Lung (tissue), 12 donors: Measurements from ENCODE around the gene ZNF236. TPM values are rescaled to one million over a fixed set of nuclear protein-coding genes. Genes with fewer than 3 reads are reported as not detected.
"Not testable (repeated sequence)": the region's sequence is repeated elsewhere in the genome, so short reads cannot be mapped to it uniquely, and the experiment has no call there.

Source experiments
- ATAC-seq: fragments of 200-7000 bp; cut with Tn5 transposase; one replicate; pipeline ENCODE4 v1.9.1; 2020; ENCODE audit warnings: moderate number of reproducible peaks; ENCODE audit not compliant: insufficient read depth, low FRiP score
- DNase-seq, 3 donors: peaks; one replicate each; pipeline ENCODE4 v3.0.0-alpha.2; 2013 to 2017
- H3K27ac ChIP-seq, 2 donors: one replicate each; pipeline ENCODE4 v1.5.1; 2013; ENCODE audit warnings: mild to moderate bottlenecking in 2 of 2, moderate library complexity in 2 of 2, control low read depth in 1 of 2, inconsistent platforms in 1 of 2, low read depth in 1 of 2, low read length in 1 of 2
- H3K27me3 ChIP-seq, 3 donors: one replicate each; pipeline ENCODE4 v1.5.1; 2013; ENCODE audit warnings: low read length in 2 of 3; ENCODE audit not compliant: control insufficient read depth in 3 of 3, insufficient read depth in 3 of 3
- H3K36me3 ChIP-seq, 4 donors: one replicate each; pipeline ENCODE4 v1.5.1; 2013; ENCODE audit warnings: low read length in 4 of 4, mild to moderate bottlenecking in 1 of 4, moderate library complexity in 1 of 4; ENCODE audit not compliant: control insufficient read depth in 4 of 4, insufficient read depth in 4 of 4
- H3K4me1 ChIP-seq, 5 donors: one replicate each; pipeline ENCODE4 v1.5.1; 2013; ENCODE audit warnings: low read length in 5 of 5, mild to moderate bottlenecking in 2 of 5, moderate library complexity in 1 of 5; ENCODE audit not compliant: control insufficient read depth in 5 of 5, insufficient read depth in 5 of 5
- H3K4me3 ChIP-seq: one replicate; pipeline ENCODE4 v1.5.1; 2013; ENCODE audit warnings: mild to moderate bottlenecking, control low read depth, moderate library complexity
- H3K9ac ChIP-seq, 2 donors: one replicate each; pipeline ENCODE4 v1.5.1; 2013; ENCODE audit warnings: low read length in 2 of 2, control low read depth in 1 of 2; ENCODE audit not compliant: insufficient read depth in 1 of 2
- H3K9me3 ChIP-seq, 4 donors: one replicate each; pipeline ENCODE4 v1.5.1; 2013; ENCODE audit warnings: low read length in 3 of 4, mild to moderate bottlenecking in 1 of 4, moderate library complexity in 1 of 4; ENCODE audit not compliant: control insufficient read depth in 4 of 4, insufficient read depth in 3 of 4
- CTCF ChIP-seq: IDR thresholded peaks from 2 replicates; pipeline ENCODE4 v1.5.1; 2012; ENCODE audit warnings: mild to moderate bottlenecking; ENCODE audit errors: control extremely low read depth, extremely low read depth
- WGBS, 2 donors: extraction: QIAGEN DNeasy Blood & Tissue Kit; methylation state at CpG; one replicate each; pipeline ENCODE4 v1.1.7; 2013; 5-methylcytosine and 5-hydroxymethylcytosine counted together
- polyA plus RNA-seq, 2 donors: library from polyadenylated mRNA; stranded (reverse); fragments of 200-250 nt; gene quantifications; one replicate each; pipeline ENCODE4 v1.2.1, GENCODE V29; 2013
- total RNA-seq, 2 donors: library from RNA; depleted of rRNA in 1 of 2; stranded (reverse); fragments of >200 nt in 1 of 2; gene quantifications; one replicate each; pipeline ENCODE4 v1.2.1, GENCODE V29; 2014 to 2021
- donor health status: control.
- donor health status: control.
- donor health status: Bipolar disorder and iron deficiency.
- donor health status: healthy.
- donor health status: DM: yes; HTN: yes; CAD: no.

ZNF236 gene
- total and polyA plus RNA-seq, 4 donors = 2.4 to 23.1 (median 8.8) TPM

- DNase-seq (no peak), ATAC-seq (no peak)
- Histone ChIP-seq H3K4me1 (peaks cover 0 to 8% (median 0%) of the 10 kb centered on the region in 5 donors), H3K36me3 (peaks cover 0 to 24% (median 12%) of the 10 kb centered on the region in 4 donors), H3K27ac (no peak overlapping the region), H3K9me3 (no peaks in the 10 kb centered on the region), H3K27me3 (no peaks in the 10 kb centered on the region), H3K4me3 (no peak overlapping the region), H3K9ac (no peak overlapping the region)
- WGBS, 2 donors = 97 to 100% methylated on average over 1 of the region's 1 CpG
- TF ChIP-seq CTCF = no peak
Observed at GRCh38 chr18:76962851-76963250, 140.5 kb downstream of the ZNF236 start.

- H3K9me3 ChIP-seq = no peaks in the 10 kb centered on the region
- H3K9ac ChIP-seq = no peak overlapping the region
- 93 to 95% methylated on average over 2 of the region's 2 CpGs for WGBS, 2 donors
- peaks cover 0 to 21% (median 10%) of the 10 kb centered on the region in 4 donors for H3K36me3 ChIP-seq
- TF ChIP-seq CTCF = no peak
- peaks cover 0 to 2% (median 0%) of the 10 kb centered on the region in 5 donors for H3K4me1 ChIP-seq
- ATAC-seq (no peak), DNase-seq (no peak)
- no peak overlapping the region for H3K27ac ChIP-seq
- H3K4me3 ChIP-seq = no peak overlapping the region
- no peaks in the 10 kb centered on the region for H3K27me3 ChIP-seq
Observed at GRCh38 chr18:76963936-76964335, 141.6 kb downstream of the ZNF236 start.

- peaks cover 0 to 11% (median 6%) of the 10 kb centered on the region in 4 donors for H3K36me3 ChIP-seq
- not testable (repeated sequence) for H3K9me3 ChIP-seq, H3K4me1 ChIP-seq, H3K27ac ChIP-seq, H3K9ac ChIP-seq, ATAC-seq, H3K4me3 ChIP-seq, H3K27me3 ChIP-seq, DNase-seq
- WGBS, 2 donors = 94 to 97% methylated on average over 11 of the region's 11 CpGs
Observed at GRCh38 chr18:76965555-76966151, 143.3 kb downstream of the ZNF236 start.

DNA sequence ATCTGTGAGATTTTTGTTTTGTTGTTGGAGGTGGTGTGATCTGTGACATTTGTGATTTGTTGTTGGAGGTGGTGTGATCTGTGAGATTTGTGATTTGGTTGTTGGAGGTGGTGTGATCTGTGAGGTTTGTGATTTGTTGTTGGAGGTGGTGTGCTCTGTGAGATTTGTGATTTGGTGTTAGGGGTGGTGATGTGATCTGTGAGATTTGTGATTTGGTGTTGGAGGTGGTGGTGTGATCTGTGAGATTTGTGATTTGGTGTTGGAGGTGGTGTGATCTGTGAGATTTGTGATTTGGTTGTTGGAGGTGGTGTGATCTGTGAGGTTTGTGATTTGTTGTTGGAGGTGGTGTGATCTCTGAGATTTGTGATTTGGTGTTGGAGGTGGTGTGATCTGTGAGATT is 144.9 kb downstream of the ZNF236 start:
- not testable (repeated sequence) for H3K27ac ChIP-seq, H3K9ac ChIP-seq, ATAC-seq, H3K9me3 ChIP-seq, H3K27me3 ChIP-seq, H3K4me3 ChIP-seq, DNase-seq, H3K4me1 ChIP-seq
- H3K36me3 ChIP-seq = peaks cover 0 to 11% (median 4%) of the 10 kb centered on the region in 4 donors
